Dermis microvascular lymphatic vessel endothelial cell (primary cell): Measurements from ENCODE around the gene CRISPLD2. TPM values are rescaled to one million over a fixed set of nuclear protein-coding genes. Genes with fewer than 3 reads are reported as not detected.
"Not testable (repeated sequence)": the region's sequence is repeated elsewhere in the genome, so short reads cannot be mapped to it uniquely, and the experiment has no call there.

Experiments
- DNase-seq, 2 donors: peaks; one replicate each; pipeline versions ENCODE4 v3.0.0 to v3.0.0-alpha.2; 2010; ENCODE audit warnings: low read depth in 2 of 2
- total RNA-seq: library from RNA; depleted of rRNA; stranded (reverse); fragments of >200 nt; gene quantifications from 2 replicates; pipeline ENCODE4 v1.2.1, GENCODE V29; 2014

CRISPLD2 gene
- total RNA-seq, 1 donor from 2014 or later, result under 0.01 TPM

DNA sequence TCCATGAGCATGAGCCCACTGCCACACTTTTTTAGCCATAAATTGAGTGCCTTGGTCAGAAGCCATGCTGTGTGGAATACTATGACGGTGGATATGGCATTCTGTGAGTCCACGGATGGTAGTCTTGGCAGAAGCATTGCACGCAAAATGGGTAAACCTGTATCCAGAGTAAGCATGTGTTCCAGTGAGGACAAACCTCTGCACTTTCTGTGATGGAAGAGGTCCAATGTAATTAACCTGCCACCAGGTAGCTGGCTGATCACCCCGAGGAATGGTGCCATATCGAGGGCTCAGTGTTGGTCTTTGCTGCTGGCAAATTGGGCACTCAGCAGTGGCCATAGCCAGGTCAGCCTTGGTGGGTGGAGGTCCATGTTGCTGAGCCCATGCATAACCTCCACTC is 37.0 kb downstream of the CRISPLD2 start:
- not testable (repeated sequence) for DNase-seq

DNA sequence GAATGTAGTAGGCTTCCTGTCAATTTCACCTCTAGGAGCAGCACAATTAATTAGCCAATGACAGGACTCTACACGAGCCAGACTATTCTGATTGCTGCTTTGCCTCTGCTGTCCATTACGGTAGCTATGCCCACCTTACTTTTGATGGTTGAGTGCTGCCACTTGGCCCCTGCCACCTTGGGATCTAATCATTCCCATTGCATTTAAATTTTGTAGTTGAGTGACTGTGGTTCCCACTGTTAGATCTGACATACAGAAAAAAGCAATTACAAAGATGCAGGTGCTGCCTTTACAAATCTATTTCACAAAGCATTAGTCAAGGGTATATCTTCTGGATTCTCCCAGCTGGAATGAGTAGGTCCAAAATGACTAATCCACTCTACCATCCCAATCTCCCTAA is 39.9 kb downstream of the CRISPLD2 start:
- DNase-seq, result no peak

- no peak for DNase-seq
These were observed 40.6 kb downstream of the CRISPLD2 start for GRCh38 chr16:84860383-84860782.

DNA sequence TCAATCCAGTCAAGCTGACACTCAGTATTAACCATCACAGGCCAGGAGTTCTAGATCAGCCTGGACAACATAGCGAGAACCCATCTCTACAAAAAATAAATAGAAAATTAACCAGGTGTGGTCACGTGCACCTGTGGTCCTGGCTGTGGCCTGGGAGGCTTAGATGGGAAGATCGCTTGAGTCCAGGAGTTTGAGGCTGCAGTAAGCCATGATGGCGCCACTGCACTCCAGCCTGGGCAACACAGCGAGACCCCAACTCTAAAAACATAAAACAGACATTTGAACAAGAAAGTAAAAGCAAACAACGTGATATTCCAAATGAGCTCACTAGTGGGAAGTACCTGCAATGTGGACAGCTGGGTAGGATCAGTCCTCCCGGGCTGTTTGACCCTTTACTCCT is 41.9 kb downstream of the CRISPLD2 start:
- no peak for DNase-seq

DNA sequence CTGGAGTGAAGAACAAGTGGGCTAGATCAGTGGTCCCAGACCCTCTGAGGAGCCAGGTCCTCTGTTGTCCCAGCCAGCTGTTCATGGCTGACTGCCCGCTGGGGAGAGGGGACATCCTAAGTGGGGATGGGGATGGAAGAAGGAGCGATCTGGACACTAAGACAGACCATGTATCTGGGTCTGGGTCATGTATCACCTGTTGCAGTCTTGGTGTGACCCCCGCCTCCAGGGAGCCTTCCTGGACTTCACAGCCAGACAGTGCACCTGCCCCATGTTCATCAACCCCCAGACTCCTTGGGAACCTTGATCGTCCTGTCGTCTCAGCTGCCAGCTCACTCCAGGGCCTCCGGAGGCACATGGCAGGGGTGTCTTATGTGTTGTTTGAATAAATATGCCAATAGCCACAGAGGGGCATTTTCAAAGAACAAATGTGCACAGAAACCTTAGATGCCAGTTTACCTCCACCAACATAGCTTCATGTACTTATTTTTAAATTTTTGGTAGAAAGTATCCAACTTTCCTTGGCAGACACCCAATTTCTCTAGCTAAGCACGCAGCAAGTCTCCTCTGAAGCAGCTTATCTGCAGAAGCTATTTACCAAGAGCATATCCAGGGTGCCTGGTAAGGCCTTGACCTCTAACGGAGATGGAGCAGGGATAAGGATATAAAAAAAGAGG is 43.2 kb downstream of the CRISPLD2 start:
- DNase-seq, result no peak

GRCh38 chr16:84863481-84863814 is 43.7 kb downstream of the CRISPLD2 start:
- no peak for DNase-seq

DNA sequence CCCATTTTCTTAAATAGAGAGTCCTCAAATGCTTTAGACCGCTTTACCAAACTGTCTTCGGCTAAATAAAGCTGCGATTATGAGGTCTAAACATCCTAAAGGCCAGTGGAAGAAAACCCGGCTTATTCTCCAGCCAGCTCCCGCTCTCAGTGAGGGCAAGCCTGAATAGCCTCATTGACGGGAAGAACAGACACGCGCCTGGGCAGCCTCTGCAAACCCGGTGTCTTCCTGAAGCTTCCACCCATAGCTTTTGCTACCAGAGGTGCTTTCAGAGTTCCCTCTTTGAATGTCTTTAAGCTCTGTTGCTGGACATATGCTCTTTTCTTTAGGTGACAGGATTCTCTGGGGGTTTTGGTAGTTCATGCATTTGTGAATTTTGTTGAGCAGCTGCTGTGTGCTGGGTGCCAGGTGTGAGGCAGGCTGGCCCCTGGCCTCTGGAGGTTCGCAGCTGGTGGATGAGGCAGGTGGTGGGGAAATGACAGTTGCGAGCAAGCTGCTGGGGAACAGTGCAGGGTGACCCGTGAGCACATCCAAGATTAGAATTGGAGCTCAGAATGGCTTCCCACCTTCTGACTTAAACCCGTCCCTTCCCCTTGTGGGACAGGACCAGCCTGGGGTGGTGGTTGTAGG is 44.7 kb downstream of the CRISPLD2 start:
- no peak for DNase-seq

DNA sequence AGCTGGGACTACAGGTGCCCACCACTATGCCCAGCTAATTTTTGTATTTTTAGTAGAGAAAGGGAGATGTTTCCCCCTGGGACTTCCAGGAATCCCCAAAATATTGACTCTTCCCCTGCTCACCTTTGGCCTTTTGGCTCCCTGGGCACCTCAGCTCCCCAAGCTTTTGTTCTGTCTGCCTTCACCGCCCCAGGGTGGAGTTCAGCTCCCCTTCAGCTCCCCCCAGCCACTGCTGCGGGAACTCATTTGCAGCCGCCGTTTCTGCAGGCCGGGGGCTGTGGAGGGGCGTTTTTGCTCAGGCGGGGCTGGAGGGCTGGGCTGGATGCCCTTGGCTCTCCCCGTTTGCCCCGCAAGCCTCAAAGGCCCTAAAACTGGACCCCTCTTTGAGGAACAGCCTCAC is 47.9 kb downstream of the CRISPLD2 start:
- no peak for DNase-seq

- DNase-seq, result no peak
These were observed 48.5 kb downstream of the CRISPLD2 start for GRCh38 chr16:84868328-84868727.

GRCh38 chr16:84868829-84869472 is 49.2 kb downstream of the CRISPLD2 start:
- DNase-seq, result no peak

- DNase-seq, result no peak
These were observed 49.7 kb downstream of the CRISPLD2 start for GRCh38 chr16:84869473-84869845.

GRCh38 chr16:84872971-84873370 is 53.2 kb downstream of the CRISPLD2 start:
- DNase-seq, result not testable (repeated sequence)

- no peak for DNase-seq
These were observed 54.2 kb downstream of the CRISPLD2 start for GRCh38 chr16:84874004-84874435.

GRCh38 chr16:84874553-84874952 is 54.8 kb downstream of the CRISPLD2 start:
- no peak for DNase-seq

DNA sequence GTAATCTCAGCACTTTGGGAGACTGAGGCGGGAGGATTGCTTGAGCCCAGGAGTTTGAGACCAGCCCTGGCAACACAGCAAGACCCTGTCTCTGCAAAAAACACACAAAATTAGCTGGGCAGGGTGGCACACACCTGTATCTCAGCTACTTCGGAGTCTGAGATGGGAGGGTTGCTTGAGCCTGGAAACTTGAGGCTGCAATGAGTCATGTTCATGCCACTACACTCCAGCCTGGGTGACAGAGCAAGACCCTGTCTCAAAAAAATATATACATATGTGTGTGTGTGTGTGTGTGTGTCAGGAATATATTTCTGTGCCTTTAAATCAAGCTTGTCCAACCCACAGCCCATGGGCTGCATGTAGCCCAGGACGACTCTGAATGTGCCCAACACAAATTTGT is 55.2 kb downstream of the CRISPLD2 start:
- no peak for DNase-seq

- DNase-seq, result no peak
These were observed 56.1 kb downstream of the CRISPLD2 start for GRCh38 chr16:84875846-84876245.

DNA sequence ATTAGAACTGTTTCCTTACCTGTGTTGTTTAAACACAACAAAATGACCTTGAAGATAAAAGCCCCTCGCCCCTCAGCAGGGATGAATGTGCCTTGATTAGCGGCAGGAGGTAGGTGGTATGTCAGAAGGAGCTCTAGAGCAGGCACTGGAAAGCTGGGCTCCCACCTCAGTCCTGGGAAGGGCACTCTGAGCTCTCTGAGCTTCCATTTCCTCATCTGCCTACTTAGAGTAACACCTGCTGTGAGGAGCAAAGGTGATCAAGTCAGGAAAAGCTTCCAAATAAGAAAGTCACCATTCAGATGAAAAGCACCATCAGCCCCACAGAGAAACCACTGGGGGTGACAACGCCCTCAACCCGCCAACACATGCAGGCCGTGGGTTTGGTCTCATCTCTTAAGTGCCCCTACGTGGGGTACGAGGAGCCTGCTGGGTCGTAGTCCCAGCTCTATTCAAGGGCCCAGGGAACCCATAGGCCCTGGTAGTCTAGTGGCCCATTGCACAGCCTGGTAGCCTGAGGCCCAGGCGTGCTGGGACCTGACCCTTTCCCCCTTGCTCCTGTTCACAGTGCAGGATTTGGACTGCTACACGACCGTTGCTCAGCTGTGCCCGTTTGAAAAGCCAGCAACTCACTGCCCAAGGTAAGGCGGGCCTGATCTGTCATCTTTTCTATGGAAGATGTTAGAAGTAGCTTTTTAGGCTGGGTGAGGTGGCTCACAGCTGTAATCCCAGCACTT is 57.3 kb downstream of the CRISPLD2 start:
- DNase-seq, result no peak

DNA sequence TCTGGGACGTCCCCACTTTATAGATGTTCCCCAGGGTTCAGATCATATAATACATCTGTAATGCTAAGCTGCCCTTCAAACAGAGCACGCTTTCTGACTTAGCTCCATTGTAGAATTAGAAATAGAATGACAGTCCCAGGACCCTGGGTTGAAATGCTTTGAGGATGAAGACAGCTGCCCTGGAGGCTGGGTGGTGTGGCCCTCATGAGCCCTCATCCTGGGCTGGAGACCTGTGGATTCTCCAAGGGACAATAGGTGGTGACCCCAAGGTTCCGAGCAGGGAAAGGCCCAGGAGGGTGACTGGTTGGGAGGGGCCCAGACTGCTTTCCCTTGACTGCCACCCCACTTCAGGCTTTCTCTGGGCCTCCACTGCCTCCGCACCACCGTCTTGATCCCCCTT is 59.0 kb downstream of the CRISPLD2 start:
- DNase-seq, result no peak

DNA sequence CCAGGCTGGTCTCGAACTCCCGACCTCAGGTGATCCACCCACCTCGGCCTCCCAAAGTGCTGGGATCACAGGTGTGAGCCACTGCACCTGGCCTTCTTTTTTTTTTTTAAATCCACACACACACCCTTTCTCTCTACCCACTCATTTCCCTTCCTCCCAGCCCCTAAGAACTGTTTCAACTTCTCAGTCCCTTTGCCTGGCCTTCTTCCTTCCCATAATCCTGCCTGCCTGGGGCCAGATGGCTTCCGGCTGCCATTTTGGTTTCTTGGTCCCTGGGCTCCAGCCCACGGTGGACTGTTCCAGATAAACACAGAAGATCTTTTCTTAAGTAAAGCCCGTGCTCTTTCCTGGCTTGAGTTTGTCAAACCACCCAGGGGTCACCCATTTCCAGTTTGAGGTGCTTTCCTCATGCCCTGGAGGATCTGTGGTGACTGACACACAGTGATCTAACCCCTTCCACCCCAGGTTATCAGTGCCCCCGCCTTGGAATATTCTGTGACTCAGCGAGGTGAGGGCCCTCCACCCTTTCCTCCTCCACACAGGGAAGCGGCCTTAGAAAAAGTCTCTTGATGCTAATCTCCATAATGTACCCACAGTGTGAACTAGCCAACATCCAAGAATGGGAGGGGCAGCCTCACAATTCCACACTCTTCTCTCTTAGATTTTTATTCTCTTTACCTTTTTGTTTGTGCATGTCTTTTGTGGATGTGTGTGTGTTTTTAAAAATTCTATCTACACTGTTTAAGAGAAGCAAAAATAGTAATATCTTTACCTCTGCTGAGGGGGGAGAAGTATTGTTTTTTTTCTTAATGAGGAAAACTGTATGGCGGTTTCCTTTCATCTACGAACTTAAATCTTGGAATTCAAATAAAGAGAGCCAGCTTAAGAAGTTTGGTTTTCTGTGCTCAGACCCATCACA is 60.0 kb downstream of the CRISPLD2 start:
- DNase-seq, result peak in 1 of 2 donors; percentile 42

- DNase-seq, result peak in 1 of 2 donors; percentile 43
These were observed 62.1 kb downstream of the CRISPLD2 start for GRCh38 chr16:84881702-84882521.
